H9 (cell line): ENCODE results near the gene ACAP1. TPM values are rescaled to one million over a fixed set of nuclear protein-coding genes. Genes with fewer than 3 reads are reported as not detected.
A peak's percentile ranks its signal among the peaks of the same experiment; 100 is the strongest.

Experiments
- DNase-seq: peaks from one replicate; pipeline ENCODE4 v3.0.0-alpha.2; 2017
- H2AFZ ChIP-seq: one replicate; pipeline ENCODE4 v1.6.1; 2013; ENCODE audit warnings: mild to moderate bottlenecking, low read length, control low read depth, moderate library complexity
- H2AK5ac ChIP-seq: 2 replicates; pipeline ENCODE4 v1.6.1; 2013; ENCODE audit warnings: low read length, control low read depth, mixed read lengths; ENCODE audit not compliant: insufficient read length
- H2BK120ac ChIP-seq: one replicate; pipeline ENCODE4 v1.6.1; 2013; ENCODE audit warnings: low read depth, mild to moderate bottlenecking, low read length, control low read depth, inconsistent platforms; ENCODE audit not compliant: poor library complexity, severe bottlenecking
- H2BK12ac ChIP-seq: 2 replicates; pipeline ENCODE4 v1.6.1; 2013; ENCODE audit warnings: low read length, control low read depth, mixed read lengths, low read depth; ENCODE audit not compliant: insufficient read length
- H2BK15ac ChIP-seq: 2 replicates; pipeline ENCODE4 v1.6.1; 2013; ENCODE audit warnings: low read depth, low read length, control low read depth
- H2BK20ac ChIP-seq: one replicate; pipeline ENCODE4 v1.6.1; 2013; ENCODE audit warnings: low read depth, mild to moderate bottlenecking, low read length, control low read depth, inconsistent platforms; ENCODE audit not compliant: poor library complexity, severe bottlenecking
- H2BK5ac ChIP-seq: 2 replicates; pipeline ENCODE4 v1.6.1; 2013; ENCODE audit warnings: low read length, control low read depth, mixed read lengths; ENCODE audit not compliant: insufficient read length
- H3K14ac ChIP-seq: 2 replicates; pipeline ENCODE4 v1.6.1; 2013; ENCODE audit warnings: low read length, control low read depth; ENCODE audit not compliant: insufficient read depth
- H3K18ac ChIP-seq: 2 replicates; pipeline ENCODE4 v1.6.1; 2013; ENCODE audit warnings: low read depth, mild to moderate bottlenecking, mixed read lengths, low read length, control low read depth; ENCODE audit not compliant: insufficient read length
- H3K23ac ChIP-seq: 2 replicates; pipeline ENCODE4 v1.6.1; 2013; ENCODE audit warnings: low read length, control low read depth, mixed read lengths, low read depth; ENCODE audit not compliant: insufficient read length
- H3K23me2 ChIP-seq: 2 replicates; pipeline ENCODE4 v1.6.1; 2013; ENCODE audit warnings: low read depth, mild to moderate bottlenecking, mixed read lengths, low read length, control low read depth; ENCODE audit not compliant: insufficient read length, poor library complexity, severe bottlenecking
- H3K27ac ChIP-seq: 2 replicates; pipeline ENCODE4 v1.5.1; 2013; ENCODE audit warnings: low read length, control low read depth, mixed read lengths, low read depth; ENCODE audit not compliant: insufficient read length
- H3K27me3 ChIP-seq: 2 replicates; pipeline ENCODE4 v1.6.1; 2013; ENCODE audit warnings: low read length, control low read depth, inconsistent platforms; ENCODE audit not compliant: insufficient read depth
- H3K4ac ChIP-seq: 2 replicates; pipeline ENCODE4 v1.6.1; 2013; ENCODE audit warnings: low read depth, mild to moderate bottlenecking, control low read depth, inconsistent platforms, low read length, moderate library complexity
- H3K4me1 ChIP-seq: 2 replicates; pipeline ENCODE4 v1.6.1; 2013; ENCODE audit warnings: low read length, control low read depth, inconsistent platforms; ENCODE audit not compliant: insufficient read depth
- H3K4me2 ChIP-seq: 2 replicates; pipeline ENCODE4 v1.6.1; 2013; ENCODE audit warnings: low read length, control low read depth, mixed read lengths; ENCODE audit not compliant: insufficient read length, insufficient read depth
- H3K56ac ChIP-seq: 2 replicates; pipeline ENCODE4 v1.6.1; 2013; ENCODE audit warnings: low read depth, mild to moderate bottlenecking, mixed read lengths, low read length, control low read depth; ENCODE audit not compliant: insufficient read length
- H3K79me1 ChIP-seq: 2 replicates; pipeline ENCODE4 v1.6.1; 2013; ENCODE audit warnings: low read depth, mild to moderate bottlenecking, moderate library complexity, low read length, control low read depth, inconsistent platforms; ENCODE audit not compliant: insufficient read depth, poor library complexity, severe bottlenecking
- H3K79me2 ChIP-seq: 2 replicates; pipeline ENCODE4 v1.6.1; 2013; ENCODE audit warnings: low read length, control low read depth, inconsistent platforms; ENCODE audit not compliant: insufficient read depth
- H3K9ac ChIP-seq: 2 replicates; pipeline ENCODE4 v1.6.1; 2013; ENCODE audit warnings: low read length, control low read depth, mixed read lengths; ENCODE audit not compliant: insufficient read length; ENCODE audit errors: extremely low read depth
- H3K9me3 ChIP-seq: one replicate; pipeline ENCODE4 v1.6.1; 2013; ENCODE audit warnings: low read depth, low read length, inconsistent platforms; ENCODE audit not compliant: control insufficient read depth
- H3T11ph ChIP-seq: one replicate; pipeline ENCODE4 v1.6.1; 2013; ENCODE audit warnings: mild to moderate bottlenecking, low read length, control low read depth, inconsistent platforms
- H4K20me1 ChIP-seq: one replicate; pipeline ENCODE4 v1.6.1; 2013; ENCODE audit not compliant: control insufficient read depth, insufficient read length, insufficient read depth
- H4K5ac ChIP-seq: 2 replicates; pipeline ENCODE4 v1.6.1; 2013; ENCODE audit warnings: low read depth, mild to moderate bottlenecking, mixed read lengths, low read length, control low read depth; ENCODE audit not compliant: insufficient read length
- H4K8ac ChIP-seq: replicated peaks from 2 replicates; pipeline ENCODE4 v1.6.1; 2013; ENCODE audit warnings: low read length, control low read depth, mixed read lengths, low read depth; ENCODE audit not compliant: insufficient read length
- H4K91ac ChIP-seq: 2 replicates; pipeline ENCODE4 v1.6.1; 2013; ENCODE audit warnings: low read depth, mild to moderate bottlenecking, moderate library complexity, mixed read lengths, low read length, control low read depth; ENCODE audit not compliant: insufficient read length
- H3K27ac Mint-ChIP-seq, 3 experiments: 2 replicates in 2 of 3; 3 replicates in 1 of 3; pipeline ENCODE4 v1.8.0; 2020 to 2021; ENCODE audit warnings: mixed read lengths in 3 of 3, mild to moderate bottlenecking in 1 of 3, moderate library complexity in 1 of 3
- H3K27me3 Mint-ChIP-seq: 2 replicates; pipeline ENCODE4 v1.8.0; 2021; ENCODE audit warnings: low read depth, mild to moderate bottlenecking, moderate library complexity, mixed read lengths
- H3K36me3 Mint-ChIP-seq, 3 experiments: 2 replicates in 2 of 3; 3 replicates in 1 of 3; pipeline ENCODE4 v1.8.0; 2020 to 2021; ENCODE audit warnings: low read depth in 3 of 3, mixed read lengths in 3 of 3; ENCODE audit not compliant: insufficient read depth in 1 of 3
- H3K4me1 Mint-ChIP-seq, 2 experiments: 2 replicates each; pipeline ENCODE4 v1.8.0; 2020; ENCODE audit warnings: mixed read lengths in 2 of 2
- H3K4me3 Mint-ChIP-seq, 2 experiments: 2 replicates in 1 of 2; 3 replicates in 1 of 2; pipeline ENCODE4 v1.8.0; 2020 to 2021; ENCODE audit warnings: mild to moderate bottlenecking in 2 of 2, mixed read lengths in 2 of 2, moderate library complexity in 1 of 2
- H3K9me3 Mint-ChIP-seq, 2 experiments: 2 replicates in 1 of 2; 3 replicates in 1 of 2; pipeline ENCODE4 v1.8.0; 2020; ENCODE audit warnings: mild to moderate bottlenecking in 2 of 2, mixed read lengths in 2 of 2, moderate library complexity in 1 of 2
- WGBS: extraction: QIAGEN DNeasy Blood & Tissue Kit; methylation state at CpG from one replicate; pipeline ENCODE4 v1.1.7; 2013; ENCODE audit warnings: missing lambda C conversion rate, low lambda C conversion rate, mixed read lengths; ENCODE audit not compliant: insufficient read length; ENCODE audit errors: extremely low coverage; 5-methylcytosine and 5-hydroxymethylcytosine counted together
- total RNA-seq: library from RNA; stranded (reverse); gene quantifications from 2 replicates; pipeline ENCODE4 v1.2.1, GENCODE V29; 2021
- TF ChIP-seq, protein P1 (sequence below): fragments of 200-600 bp; sonication (generic); conservative IDR thresholded peaks from 3 replicates; pipeline ENCODE4 v1.8.0; 2021; ENCODE audit warnings: antibody characterized with exemption, mild to moderate bottlenecking

The ACAP1 gene
- total RNA-seq, 1 experiment from 2014 or later, result 18.2 TPM

DNA sequence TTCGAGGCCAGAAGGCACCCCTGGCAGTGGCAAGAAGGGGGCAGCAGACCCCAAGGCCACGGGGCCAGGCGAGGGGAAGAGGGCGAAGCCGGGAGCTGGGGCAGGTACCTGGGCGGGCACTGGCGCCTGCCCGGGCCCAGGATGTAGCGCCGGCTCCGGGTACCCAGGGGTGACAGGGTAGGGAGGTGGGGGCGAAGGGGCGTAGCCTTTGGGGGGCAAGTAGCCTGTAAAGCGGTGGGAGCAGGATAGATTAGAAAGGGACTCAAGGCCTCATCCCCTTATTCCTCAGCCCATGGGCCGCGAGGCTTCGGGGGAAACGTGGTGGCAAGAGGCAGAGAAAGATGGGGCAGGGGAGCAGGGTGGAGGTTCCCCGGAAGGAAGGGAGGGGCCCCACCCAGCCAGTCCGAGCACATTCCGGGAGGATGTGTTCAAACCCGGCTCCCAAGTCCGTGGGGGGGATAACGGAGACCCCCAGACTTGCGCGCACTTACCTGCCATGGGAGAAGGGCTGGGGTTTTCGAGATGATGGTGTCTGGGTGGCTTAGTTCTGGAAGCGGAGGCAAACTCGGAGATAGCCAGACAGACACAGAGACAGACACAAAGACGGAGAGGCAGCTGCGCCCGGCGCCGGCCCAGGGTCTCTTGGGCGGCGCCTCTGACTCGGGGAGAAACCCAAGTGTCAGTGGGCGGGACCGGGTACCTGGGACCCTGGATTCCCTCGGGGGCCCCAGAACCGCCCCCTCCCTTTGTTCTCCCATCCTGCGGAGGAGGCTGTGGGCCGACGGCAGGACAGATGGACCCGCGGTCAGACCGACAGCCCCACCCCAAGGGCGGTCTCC lies 57.5 kb downstream of the ACAP1 start:
- no peak overlapping the region for H3K4ac ChIP-seq
- H3K56ac ChIP-seq, result no peak overlapping the region
- no peaks in the 10 kb centered on the region for H3K27me3 ChIP-seq
- H3T11ph ChIP-seq, result no peak overlapping the region
- no peak overlapping the region for H3K18ac ChIP-seq
- peaks cover 22% of the 10 kb centered on the region in 2 experiments for H3K4me1 Mint-ChIP-seq
- peaks cover 12% of the 10 kb centered on the region for H3K23me2 ChIP-seq
- no peaks in the 10 kb centered on the region; a peak in 1 of 5 replicates for H3K9me3 Mint-ChIP-seq
- H3K4me2 ChIP-seq, result peak overlapping the region; percentile 92
- peak overlapping the region; percentile 87 to 96 for H3K4me3 Mint-ChIP-seq
- no peak overlapping the region for H2AFZ ChIP-seq
- no peak overlapping the region for H3K9ac ChIP-seq
- H4K91ac ChIP-seq, result no peak overlapping the region
- peaks cover 2% of the 10 kb centered on the region for H4K20me1 ChIP-seq
- H4K5ac ChIP-seq, result no peak overlapping the region
- peaks cover 2% of the 10 kb centered on the region for H3K27me3 Mint-ChIP-seq
- no peak overlapping the region for H2AK5ac ChIP-seq
- TF ChIP-seq, protein P1, sequence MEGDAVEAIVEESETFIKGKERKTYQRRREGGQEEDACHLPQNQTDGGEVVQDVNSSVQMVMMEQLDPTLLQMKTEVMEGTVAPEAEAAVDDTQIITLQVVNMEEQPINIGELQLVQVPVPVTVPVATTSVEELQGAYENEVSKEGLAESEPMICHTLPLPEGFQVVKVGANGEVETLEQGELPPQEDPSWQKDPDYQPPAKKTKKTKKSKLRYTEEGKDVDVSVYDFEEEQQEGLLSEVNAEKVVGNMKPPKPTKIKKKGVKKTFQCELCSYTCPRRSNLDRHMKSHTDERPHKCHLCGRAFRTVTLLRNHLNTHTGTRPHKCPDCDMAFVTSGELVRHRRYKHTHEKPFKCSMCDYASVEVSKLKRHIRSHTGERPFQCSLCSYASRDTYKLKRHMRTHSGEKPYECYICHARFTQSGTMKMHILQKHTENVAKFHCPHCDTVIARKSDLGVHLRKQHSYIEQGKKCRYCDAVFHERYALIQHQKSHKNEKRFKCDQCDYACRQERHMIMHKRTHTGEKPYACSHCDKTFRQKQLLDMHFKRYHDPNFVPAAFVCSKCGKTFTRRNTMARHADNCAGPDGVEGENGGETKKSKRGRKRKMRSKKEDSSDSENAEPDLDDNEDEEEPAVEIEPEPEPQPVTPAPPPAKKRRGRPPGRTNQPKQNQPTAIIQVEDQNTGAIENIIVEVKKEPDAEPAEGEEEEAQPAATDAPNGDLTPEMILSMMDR, result peak; percentile 60
- H3K36me3 Mint-ChIP-seq, result peaks cover 20 to 35% (median 25%) of the 10 kb centered on the region in 3 experiments
- no peaks in the 10 kb centered on the region for H3K79me1 ChIP-seq
- no peak overlapping the region for H2BK20ac ChIP-seq
- no peak overlapping the region for H4K8ac ChIP-seq
- peak; percentile 81 for DNase-seq
- peaks cover 7% of the 10 kb centered on the region; the same call in 1 of the 2 replicates for H3K4me1 ChIP-seq
- no peak overlapping the region for H3K23ac ChIP-seq
- H2BK12ac ChIP-seq, result no peak overlapping the region
- H3K27ac Mint-ChIP-seq, result peak overlapping the region in 1 of 3 experiments; percentile 90; a peak in 2 of 7 replicates
- H2BK5ac ChIP-seq, result no peak overlapping the region
- H3K27ac ChIP-seq, result no peak overlapping the region
- peak overlapping the region; percentile 51; the same call in 1 of the 2 replicates for H3K14ac ChIP-seq
- no CpG with 5 or more reads among the region's 48 CpGs for WGBS
- no peak overlapping the region for H2BK120ac ChIP-seq
- no peaks in the 10 kb centered on the region for H3K9me3 ChIP-seq
- no peaks in the 10 kb centered on the region for H3K79me2 ChIP-seq
- H2BK15ac ChIP-seq, result no peak overlapping the region
